MV-4-11 (cell line): ENCODE measurements around the gene C12orf43.

Experiments used
- DNase-seq: peaks from one replicate; lab custom pipeline; 2025; lab: John Stamatoyannopoulos, UW

C12orf43 gene

DNA sequence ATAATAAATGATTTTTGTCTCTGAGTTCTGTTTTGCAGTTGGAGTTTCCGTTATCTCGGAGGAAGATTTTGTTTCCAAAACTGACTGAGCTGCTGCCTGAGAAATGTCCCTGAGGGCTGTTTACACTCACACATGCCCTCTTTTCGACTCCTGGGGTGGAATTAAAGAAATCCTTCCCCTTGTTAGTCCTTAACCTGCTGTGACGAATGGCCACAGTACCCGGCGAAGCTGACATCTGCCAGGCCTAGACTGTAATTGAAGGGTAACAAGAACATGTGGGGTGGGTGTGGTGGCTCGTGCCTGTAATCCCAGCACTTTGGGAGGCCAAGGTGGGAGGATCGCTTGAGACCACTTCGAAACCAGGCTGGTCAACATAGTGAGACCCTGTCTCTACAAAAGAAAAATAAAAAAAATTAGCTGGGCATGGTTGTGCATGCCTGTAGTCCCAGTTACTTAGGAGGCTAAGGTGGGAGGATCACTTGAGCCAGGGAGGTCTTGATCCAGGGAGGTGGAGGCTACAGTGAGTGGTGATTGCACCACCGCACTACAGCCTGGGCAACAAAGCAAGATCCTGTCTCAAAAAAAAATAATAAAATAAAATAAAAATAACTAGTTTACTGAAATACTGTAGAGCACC lies 14.4 kb upstream of the C12orf43 start:
- DNase-seq: no peak

DNA sequence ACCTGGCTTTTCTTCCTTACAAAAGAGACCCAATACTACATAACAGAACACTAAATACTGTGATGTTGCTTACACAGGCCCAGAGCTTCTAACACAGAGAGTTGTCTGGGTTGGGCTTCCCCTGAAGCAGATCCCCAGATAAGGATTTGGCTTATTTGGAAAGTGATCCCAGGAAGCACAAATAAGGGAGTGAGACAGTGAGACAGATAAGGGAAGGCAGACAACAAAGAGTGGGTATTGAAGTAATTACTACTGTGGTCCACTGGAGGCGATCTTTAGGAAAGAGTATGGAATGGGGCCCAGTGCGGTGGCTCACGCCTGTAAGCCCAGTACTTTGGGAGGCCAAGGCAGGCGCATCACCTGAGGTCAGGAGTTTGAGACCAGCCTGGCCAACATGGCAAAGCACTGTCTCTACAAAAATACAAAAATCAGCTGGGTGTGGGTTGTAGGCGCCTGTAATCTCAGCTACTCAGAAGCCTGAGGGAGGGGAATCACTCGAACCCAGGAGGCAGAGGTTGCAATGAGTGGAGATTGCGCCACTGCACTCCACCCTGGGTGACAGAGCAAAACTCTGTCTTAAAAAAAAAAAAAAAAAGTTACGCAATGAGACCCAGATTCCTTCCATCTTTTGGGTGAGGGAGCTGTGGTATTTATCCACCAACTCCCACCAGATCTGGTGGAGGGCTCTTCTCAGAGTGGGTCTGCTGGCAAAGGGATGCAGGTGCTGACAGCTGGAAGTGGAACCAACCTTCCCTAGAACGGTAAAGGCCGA lies 10.2 kb upstream of the C12orf43 start:
- peak; percentile 61 for DNase-seq

DNA sequence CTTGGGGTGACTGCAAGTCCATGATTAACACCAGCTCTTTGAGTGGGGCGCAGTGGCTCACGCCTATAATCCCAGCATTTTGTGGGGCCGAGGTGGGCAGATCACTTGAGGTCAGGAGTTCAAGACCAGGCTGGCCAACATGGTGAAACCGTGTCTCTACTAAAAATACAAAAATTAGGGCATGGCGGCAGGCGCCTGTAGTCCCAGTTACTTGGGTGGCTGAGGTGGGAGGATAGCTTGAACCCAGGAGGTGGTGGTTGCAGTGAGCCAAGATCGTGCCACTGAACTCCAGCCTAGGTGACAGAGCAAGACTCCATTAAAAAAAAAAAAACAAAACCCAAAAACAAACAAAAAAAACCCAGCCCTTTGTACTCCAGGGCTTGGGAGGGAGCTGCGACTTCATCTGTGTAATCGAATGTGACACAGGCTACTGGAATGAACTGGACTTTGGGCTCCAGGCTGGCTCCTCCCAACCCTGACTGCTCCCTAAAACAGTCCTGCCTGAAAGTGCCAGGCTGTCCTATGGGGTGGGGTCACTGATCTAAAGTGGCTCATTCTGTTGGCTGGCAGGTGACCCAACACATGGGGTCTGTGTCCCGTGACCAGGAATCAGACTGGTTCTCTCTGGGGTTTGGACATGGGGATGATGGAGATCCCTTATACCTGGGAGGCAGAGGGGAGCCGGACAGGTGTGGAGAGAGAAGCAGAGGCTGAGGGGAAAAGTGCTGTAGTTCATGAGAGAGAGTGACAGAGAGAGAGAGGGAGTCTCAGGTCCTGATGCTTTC lies 9.3 kb upstream of the C12orf43 start:
- DNase-seq: no peak

DNA sequence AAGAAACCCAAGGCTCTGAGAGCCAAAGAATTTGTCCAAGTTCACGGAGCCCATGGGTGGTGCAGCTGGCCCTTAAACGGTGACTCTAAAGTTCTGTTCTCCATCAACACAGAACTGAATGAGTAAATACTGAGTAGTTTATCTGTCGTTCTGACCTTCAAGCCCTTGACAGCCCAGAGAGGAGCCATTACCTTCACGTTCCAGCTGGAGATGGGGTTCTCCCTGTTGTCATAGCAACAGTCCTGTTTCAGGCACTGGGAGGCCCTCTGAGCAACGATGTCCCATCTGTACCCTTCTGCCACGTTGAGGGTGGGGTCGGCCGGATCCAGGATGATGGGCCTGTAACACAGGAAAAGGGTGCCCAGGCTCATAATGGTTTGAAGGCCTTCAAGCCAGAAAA lies 7.5 kb upstream of the C12orf43 start:
- no peak for DNase-seq

DNA sequence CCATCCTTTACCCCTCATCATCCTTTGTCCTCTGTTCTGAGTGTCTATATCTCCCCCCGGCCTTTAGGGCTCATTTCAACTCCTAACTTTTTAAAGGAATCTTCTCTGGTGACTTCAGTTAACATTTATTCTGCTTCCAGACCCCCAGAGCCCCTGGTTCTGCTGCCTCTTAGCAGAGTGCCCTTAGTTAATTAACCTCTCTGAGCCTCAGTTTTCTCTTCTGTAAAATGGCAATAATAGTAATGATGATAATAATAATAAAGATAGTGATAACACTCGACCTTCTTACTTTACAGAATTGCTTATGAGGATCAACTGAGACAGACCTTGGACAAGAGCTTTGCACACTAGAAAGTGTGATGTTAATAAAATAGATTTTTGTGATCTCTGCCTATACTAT lies 6.4 kb upstream of the C12orf43 start:
- DNase-seq: no peak

DNA sequence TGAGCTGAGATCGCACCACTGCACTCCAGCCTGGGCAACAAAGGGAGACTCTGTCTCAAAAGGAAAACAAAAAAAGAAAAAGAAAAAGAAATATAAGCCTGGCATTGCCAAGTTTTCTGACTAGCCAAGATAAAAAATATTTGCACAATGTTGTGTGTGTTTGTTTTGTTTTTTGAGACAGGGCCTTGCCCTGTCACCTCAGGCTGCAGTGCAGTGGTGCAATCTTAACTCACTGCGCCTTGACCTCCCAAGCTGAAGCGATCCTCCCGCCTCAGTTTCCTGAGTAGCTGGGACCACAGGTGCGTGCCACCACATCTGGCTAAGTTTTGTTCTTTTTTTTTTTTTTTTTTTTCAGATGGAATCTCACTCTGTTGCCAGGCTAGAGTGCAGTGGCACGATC lies 5.5 kb upstream of the C12orf43 start:
- DNase-seq: no peak

DNA sequence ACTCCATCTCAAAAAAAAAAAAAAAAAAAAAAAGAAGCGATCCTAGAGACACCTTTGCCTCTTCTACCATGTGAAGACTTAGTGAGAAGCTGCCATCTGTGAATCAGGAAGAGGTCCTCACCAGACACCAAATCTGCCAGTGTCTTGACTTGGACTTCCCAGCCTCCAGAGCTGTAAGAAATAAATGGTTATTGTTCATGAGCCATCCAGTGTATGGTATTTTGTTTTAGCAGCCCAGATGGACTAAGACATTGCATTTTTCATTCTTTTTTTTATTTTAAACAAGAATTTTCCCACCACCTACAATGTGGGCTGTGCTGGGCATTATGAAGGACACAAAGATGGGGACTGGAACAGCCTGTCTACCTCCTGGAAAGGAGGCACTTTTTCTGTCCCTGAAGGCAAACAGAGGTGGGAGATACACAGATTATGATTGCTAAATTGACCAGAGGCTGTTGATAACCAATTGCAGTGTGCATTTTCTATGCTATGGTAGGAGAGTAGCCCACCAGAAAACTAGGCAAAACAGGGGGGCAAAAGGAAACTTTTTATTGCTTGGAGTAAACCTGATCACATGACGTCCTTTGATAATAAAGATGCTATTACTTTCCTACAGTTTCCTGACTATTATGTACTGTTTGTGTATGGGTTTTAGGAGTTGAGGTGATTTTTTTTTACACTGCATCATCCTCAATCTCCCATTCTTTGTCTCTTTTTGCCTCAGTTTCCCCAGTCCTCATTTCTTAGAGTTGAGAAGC lies 2.8 kb upstream of the C12orf43 start:
- no peak for DNase-seq

DNA sequence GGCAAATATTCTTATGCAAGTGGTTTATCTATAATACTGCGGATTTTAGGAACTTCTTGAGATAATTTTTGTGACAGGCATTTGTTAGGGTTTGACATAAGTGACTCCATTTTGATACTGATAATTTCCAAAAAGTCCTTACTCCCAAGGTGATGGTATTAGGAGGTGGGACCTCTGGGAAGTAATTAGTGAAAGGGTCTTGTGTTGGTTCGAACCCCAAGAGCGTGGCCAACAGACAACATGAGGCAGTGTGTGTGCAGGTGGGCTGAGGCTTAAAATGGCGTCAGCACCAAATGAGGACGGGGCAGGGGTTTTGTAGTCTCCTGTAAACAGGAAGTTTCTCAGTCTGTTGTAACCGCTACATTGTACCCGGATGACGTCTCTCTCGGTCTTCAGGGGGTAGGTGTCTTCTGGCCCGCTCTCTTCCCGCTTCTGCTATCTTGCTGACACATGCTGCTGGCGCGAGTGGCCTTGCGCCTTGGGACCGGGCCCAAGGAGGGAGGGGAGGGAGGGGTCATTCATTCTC lies 1.7 kb upstream of the C12orf43 start:
- DNase-seq: no peak

DNA sequence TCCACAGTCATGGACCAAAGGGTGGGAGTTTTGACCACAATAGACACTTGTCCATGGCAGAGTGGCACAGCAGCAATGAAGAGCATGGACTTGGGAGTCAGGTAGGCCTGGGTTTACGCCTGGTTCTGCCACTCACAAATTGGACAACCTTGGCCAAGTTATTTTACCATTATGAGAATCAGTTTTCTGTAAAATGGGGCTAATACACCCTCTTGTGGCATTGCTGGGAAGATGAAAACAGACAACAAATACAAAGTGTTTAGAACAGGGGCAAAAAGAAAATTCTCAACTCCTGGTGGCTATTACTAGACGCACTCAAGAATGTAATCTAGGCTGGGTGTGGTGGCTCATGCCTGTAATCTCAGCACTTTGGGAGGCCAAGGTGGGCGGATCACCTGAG lies 2.6 kb downstream of the C12orf43 start:
- DNase-seq: no peak

DNA sequence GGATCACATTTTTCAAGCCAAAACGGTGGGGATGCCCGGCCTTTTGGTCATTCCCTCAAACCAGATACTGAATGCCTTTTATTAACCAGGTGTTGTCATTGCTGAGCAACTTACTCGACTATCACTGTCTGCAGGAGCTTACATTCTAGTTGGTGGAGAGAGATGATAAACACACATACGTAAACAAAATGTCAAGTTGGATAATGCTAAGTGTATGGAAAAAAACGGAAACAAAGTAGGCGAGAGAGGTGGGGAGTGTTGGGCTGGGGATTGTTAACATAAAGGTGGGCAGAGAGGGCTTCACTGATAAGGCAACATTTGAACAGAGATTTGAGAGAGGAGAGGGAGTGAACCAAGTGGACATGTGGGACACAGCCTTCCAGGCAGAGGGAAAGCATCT lies 4.5 kb downstream of the C12orf43 start:
- DNase-seq: no peak

DNA sequence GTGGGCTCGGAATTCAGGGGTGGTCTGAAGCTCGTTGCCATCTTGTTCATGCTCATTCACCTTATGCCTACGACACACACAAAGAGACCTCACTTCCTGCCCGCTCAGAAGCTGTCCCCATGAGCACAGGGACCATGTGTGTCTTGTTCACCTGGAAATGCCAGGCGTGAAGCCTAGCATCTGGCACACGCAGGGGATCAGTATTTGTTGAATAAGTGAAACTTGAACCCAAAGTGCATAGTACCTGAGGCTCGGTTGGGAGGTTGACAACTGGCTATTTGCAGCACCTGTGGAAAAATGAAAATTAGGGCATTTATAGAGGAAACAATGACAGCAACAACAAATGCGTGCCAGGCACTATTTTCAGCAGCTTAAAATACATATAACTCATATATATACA lies 5.4 kb downstream of the C12orf43 start:
- no peak for DNase-seq

DNA sequence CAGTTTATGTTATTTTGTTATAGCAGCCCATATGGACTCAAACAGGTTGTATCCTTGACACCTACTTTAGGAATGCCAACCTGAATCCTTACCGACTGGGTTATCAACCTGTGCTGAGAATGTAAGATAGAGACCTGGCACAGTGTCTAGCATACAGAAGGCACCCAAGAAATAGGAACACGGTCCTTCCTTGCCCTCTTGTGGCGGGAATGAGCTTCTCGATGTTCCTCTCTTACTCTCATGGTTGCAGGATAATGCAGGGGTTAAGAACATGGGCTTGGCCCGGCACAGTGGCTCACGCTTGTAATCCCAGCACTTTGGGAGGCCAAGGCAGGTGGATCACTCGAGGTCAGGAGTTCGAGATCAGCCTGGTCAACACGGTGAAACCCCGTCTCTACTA lies 6.5 kb downstream of the C12orf43 start:
- peak; percentile 30 for DNase-seq

DNA sequence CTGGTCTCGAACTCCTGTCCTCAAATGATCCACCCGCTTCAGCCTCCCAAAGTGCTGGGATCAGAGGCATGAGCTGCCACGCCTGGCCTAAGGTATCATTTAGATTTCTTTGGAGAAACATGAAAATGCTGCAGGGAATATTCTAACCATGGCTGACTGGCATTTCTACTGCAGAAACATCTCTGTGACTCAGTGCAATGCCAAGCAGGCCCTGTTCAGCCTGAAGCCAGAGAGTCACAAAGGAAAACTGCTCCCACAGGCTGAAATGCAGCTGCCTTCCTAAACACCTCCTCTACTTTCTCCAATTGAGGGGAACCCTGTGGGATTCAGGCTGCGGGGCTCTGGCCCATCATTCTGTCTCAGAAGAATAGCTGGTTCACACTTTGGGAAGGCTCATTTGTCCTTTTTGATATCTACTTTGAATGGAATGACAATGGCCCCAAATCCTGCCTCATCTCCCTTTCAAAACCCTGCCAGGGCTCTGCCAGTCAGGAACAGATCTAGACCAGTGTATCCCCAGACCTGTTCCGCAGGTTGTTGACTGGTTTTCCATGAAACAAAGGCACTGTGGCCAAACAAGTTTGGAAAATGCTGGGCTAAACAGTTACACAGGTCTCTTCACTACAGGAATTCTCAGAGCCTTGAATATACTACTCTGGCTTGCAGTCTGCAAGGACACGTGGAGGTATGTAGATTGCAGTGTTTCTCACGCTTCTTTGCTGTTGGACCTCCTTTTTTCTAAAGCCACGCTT lies 7.8 kb downstream of the C12orf43 start:
- DNase-seq: no peak

DNA sequence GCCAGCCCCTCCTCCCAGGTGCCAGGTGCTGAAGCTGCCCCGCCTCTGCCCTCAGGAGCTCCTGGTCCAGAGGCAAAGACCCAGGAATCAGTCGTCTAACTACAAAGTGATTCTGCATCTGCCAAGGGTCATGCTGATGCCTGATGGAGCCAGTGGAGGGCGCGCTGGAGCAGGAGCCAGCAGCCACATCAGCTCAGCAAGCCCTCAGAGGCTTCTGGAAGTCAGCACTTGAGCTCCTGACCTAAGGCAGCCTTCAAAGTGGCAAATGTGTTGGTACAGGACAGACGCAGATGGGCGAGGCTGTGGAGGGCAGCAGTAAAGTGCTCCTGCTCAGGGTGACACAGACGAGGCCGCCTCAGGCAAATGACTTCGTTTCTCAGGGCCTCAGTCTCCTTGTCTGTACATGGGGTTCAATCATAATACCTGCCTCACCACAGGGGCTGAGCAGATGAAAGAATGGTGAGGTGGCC lies 10.9 kb downstream of the C12orf43 start:
- DNase-seq: peak; percentile 43

DNA sequence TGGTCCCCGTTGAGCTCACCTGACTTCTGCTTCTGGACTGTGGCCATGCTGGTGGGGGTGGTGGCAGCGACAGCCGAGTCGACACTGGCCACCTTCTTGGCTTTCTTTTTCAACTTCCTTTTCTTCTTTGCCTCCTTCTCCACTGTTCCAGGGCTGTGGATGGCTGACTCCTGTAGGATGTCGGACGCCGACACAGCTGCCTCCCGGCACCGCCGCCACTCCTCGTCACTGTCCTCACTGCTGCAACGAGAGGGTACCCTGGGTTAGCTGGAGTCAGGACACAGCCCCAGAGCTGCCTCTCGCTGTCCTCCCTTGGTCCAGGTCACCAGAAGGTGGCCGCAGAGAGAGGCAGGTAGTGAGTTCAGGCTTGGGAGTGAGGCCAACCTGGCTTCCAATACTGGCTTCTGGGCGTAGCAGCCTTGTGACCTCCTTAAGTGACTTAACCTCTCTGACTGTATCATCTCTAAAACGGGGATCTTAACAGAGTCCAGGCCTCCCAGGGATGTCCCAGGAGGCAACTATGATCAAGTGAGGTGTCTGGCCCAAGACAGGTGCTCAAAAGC lies 12.0 kb downstream of the C12orf43 start:
- DNase-seq: no peak

DNA sequence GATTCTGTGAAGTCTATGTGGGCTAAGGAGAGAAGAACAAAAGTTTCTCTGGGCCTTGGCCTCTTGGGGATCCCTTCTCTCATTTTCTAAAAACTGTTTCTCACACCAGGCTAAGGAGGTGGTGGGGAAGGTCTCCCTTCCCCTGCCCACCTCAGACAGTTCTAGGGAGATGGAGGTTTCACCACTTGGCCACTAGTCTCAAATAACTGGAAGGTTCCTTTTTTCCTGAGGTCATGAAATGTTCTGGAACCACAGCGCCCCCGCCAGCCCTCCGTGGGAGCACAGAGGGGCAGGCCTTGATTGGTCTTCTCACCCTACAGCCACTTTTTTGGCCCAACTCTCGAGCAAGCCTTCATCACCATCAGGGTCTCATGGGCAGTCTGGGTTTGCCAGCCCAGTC lies 12.6 kb downstream of the C12orf43 start:
- peak; percentile 30 for DNase-seq

DNA sequence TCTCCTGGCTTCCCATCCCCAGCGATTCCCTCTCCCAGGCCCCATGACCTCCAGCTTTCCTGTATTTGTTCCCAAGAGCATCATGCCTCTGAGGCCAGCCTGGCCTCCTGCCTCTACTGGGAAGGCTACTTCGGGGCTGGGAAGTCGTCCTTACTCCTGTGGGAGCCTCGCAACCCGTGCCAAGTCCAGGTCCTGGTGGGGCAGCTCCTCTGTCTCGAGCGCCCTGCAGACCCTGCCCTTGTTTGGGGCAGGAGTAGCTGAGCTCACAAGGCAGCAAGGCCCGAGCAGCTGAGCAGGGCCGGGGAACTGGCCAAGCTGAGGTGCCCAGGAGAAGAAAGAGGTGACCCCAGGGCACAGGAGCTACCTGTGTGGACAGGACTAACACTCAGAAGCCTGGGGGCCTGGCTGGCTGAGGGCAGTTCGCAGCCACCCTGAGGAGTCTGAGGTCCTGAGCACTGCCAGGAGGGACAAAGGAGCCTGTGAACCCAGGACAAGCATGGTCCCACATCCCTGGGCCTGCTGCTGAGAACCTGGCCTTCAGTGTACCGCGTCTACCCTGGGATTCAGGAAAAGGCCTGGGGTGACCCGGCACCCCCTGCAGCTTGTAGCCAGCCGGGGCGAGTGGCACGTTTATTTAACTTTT lies 14.3 kb downstream of the C12orf43 start:
- DNase-seq: no peak

DNA sequence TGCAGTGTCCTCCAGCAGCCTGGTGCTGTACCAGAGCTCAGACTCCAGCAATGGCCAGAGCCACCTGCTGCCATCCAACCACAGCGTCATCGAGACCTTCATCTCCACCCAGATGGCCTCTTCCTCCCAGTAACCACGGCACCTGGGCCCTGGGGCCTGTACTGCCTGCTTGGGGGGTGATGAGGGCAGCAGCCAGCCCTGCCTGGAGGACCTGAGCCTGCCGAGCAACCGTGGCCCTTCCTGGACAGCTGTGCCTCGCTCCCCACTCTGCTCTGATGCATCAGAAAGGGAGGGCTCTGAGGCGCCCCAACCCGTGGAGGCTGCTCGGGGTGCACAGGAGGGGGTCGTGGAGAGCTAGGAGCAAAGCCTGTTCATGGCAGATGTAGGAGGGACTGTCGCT lies 15.2 kb downstream of the C12orf43 start:
- no peak for DNase-seq

DNA sequence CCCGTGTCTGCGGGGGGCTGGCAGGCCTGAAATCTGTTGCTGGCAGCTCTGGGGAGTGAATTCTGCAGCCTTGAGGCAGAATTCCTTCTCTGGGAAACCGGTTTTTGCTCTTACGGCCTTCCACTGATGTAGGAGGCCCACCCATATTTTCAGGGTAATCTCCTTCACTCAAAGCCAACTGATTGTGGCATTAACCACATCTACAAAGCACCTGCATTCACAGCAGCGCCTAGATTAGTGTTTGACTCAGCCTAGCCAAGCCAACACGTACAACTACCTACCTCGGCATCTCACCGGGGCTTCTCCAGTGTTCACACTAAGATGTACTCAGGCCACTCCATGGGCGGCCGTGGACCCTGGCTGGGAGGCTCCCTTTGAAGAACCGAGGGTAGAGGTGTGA lies 15.8 kb downstream of the C12orf43 start:
- no peak for DNase-seq
